ENCODE results near the gene OR1B1. TPM values are rescaled to one million over a fixed set of nuclear protein-coding genes. Genes with fewer than 3 reads are reported as not detected.
A peak's percentile ranks its signal among the peaks of the same experiment; 100 is the strongest.

Gene OR1B1
- total and polyA plus RNA-seq, 11 donors = not detected

DNA sequence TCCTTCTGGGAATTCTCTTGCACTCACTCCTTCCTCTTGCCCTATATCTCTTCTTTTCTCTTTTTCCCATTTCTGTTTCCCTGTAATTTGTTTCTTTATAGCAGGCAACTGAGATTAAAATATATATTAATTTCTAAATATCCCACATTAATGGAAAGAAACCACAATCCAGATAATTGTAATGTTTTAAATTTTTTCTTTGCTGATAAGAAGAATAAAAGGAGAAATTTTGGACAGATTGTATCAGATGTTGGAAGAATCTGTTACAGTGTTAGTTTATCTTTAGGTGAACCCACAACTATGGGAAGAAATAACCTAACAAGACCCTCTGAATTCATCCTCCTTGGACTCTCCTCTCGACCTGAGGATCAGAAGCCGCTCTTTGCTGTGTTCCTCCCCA, 4.0 kb upstream of the OR1B1 start, which contains the start of gene OR1L1:
Gene OR1L1 (plus strand): TSS at position 301 of the 400 bp plus-strand sequence. CDS start 0 bp downstream, at position 301.
- Histone ChIP-seq H3K9me3 (peaks cover 0 to 8% (median 0%) of the 10 kb centered on the region in 12 donors), H3K4me1 (no peaks in the 10 kb centered on the region), H3K4me3 (no peak within 1 kb of the TSS), H3K27ac (no peak within 1 kb of the TSS), H3K36me3 (no peaks in the 10 kb centered on the region), H3K27me3 (no peaks in the 10 kb centered on the region)
- no peak for DNase-seq
- 37 to 56% (median 50%) methylated on average over 2 of the region's 2 CpGs for WGBS, 4 donors
- no peak for ATAC-seq
- TF ChIP-seq POLR2A (IDR thresholded peaks at IDR 0.05) = no peak
- TF ChIP-seq, protein P1, sequence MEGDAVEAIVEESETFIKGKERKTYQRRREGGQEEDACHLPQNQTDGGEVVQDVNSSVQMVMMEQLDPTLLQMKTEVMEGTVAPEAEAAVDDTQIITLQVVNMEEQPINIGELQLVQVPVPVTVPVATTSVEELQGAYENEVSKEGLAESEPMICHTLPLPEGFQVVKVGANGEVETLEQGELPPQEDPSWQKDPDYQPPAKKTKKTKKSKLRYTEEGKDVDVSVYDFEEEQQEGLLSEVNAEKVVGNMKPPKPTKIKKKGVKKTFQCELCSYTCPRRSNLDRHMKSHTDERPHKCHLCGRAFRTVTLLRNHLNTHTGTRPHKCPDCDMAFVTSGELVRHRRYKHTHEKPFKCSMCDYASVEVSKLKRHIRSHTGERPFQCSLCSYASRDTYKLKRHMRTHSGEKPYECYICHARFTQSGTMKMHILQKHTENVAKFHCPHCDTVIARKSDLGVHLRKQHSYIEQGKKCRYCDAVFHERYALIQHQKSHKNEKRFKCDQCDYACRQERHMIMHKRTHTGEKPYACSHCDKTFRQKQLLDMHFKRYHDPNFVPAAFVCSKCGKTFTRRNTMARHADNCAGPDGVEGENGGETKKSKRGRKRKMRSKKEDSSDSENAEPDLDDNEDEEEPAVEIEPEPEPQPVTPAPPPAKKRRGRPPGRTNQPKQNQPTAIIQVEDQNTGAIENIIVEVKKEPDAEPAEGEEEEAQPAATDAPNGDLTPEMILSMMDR (IDR thresholded peaks at IDR 0.05) = no peak
- intact Hi-C loops (cut with DNase I) = no loop called here

GRCh38 chr9:122656378-122656777, 1.0 kb downstream of the OR1B1 start:
- H3K9me3 ChIP-seq = peaks cover 0 to 5% (median 0%) of the 10 kb centered on the region in 12 donors
- TF ChIP-seq, protein P1 (IDR thresholded peaks at IDR 0.05) = no peak
- no peak for TF ChIP-seq POLR2A (IDR thresholded peaks at IDR 0.05)
- intact Hi-C loops (cut with DNase I) = no loop called here
- 17 to 24% (median 21%) methylated on average over 1 of the region's 1 CpG for WGBS, 4 donors
- ATAC-seq (peak in 2 of 4 donors; percentile 26 to 92), DNase-seq (peak in 1 of 5 donors; percentile 14)
- H3K27ac ChIP-seq = peak overlapping the region in 3 of 12 donors; percentile 2 to 38 (median 24)
- no peaks in the 10 kb centered on the region for H3K4me1 ChIP-seq
- no peaks in the 10 kb centered on the region for H3K27me3 ChIP-seq
- no peaks in the 10 kb centered on the region for H3K36me3 ChIP-seq
- no peak overlapping the region for H3K4me3 ChIP-seq

GRCh38 chr9:122642226-122642625, 15.2 kb downstream of the OR1B1 start:
- WGBS, 4 donors = 24 to 45% (median 29%) methylated on average over 2 of the region's 2 CpGs
- H3K9me3 ChIP-seq = peaks cover 0 to 23% (median 2%) of the 10 kb centered on the region in 12 donors
- no peak overlapping the region for H3K27ac ChIP-seq
- no peaks in the 10 kb centered on the region for H3K4me1 ChIP-seq
- H3K4me3 ChIP-seq = no peak overlapping the region
- ATAC-seq (no peak), DNase-seq (no peak)
- intact Hi-C loops (cut with DNase I) = no loop called here
- TF ChIP-seq, protein P1 (IDR thresholded peaks at IDR 0.05) = no peak
- no peak for TF ChIP-seq POLR2A (IDR thresholded peaks at IDR 0.05)
- no peaks in the 10 kb centered on the region for H3K36me3 ChIP-seq
- no peaks in the 10 kb centered on the region for H3K27me3 ChIP-seq

DNA sequence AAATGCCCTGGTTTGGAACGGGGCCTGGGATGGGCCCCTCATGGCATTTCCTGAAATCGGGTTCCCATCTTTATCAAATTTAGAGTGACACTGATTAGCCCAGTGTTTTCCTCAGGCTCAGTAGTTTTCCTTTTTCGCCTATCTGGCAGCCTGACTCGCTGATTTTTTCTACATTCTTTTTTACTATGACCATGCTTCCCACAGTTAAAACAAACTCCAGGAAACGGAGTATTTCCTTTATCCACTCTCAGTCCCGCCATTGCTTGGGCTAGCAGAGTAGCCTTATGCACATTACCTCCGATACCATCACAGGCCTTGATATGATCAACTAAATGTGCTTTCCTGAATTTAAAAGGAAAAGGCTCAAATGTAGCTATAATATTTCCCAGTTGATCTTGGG, 37.4 kb downstream of the OR1B1 start:
- Histone ChIP-seq H3K9me3 (peaks cover 0 to 6% (median 0%) of the 10 kb centered on the region in 12 donors), H3K36me3 (no peaks in the 10 kb centered on the region), H3K4me1 (no peaks in the 10 kb centered on the region), H3K27me3 (no peaks in the 10 kb centered on the region), H3K27ac (no peak overlapping the region), H3K4me3 (no peak overlapping the region)
- intact Hi-C loops (cut with DNase I) = no loop called here
- DNase-seq = no peak
- no peak for ATAC-seq
- TF ChIP-seq, protein P1 (IDR thresholded peaks at IDR 0.05) = no peak
- no peak for TF ChIP-seq POLR2A (IDR thresholded peaks at IDR 0.05)
- WGBS, 4 donors = 47 to 59% (median 56%) methylated on average over 7 of the region's 7 CpGs

All from heart left ventricle (tissue), 16 donors.